NCI-H1436 treated with DMSO at 0.1 percent for 48 hours (cell line): ENCODE measurements around the gene ANTXR1.

Experiments used
- DNase-seq: peaks from one replicate; lab custom pipeline; 2025; lab: John Stamatoyannopoulos, UW

Gene ANTXR1

DNA sequence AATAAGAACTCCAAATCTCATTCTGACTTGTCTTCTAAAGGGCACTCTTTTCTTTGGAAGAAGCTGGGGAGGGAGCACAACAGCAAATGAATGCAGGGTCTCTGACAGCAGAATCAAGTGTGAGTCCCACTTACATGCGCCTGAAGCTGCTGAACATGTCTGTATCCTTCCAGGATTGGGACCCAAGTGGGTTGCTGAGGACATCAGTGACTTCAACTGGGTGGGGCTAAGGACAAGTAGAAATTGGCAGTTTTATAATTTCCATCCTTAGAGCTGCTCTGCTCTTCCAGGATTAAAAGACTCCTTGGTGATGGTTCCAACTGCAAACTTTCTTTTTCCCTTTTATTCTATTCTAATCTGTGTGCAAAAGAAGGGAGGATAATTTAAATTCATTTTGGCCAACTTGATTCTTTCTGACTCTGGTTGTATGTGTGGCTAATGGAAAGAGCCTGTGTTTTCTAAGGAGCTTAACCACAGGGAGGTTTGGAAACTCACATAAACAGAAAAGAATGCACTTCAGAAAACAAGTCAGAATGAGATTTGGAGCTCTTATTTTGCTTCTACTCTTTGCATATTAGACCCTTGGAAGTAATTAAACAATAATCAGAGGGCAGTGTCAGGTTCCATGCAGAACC is 20.6 kb downstream of the ANTXR1 start:
- no peak for DNase-seq

- no peak for DNase-seq
Measured at GRCh38 chr2:69034122-69034521, 21.1 kb downstream of the ANTXR1 start.

DNA sequence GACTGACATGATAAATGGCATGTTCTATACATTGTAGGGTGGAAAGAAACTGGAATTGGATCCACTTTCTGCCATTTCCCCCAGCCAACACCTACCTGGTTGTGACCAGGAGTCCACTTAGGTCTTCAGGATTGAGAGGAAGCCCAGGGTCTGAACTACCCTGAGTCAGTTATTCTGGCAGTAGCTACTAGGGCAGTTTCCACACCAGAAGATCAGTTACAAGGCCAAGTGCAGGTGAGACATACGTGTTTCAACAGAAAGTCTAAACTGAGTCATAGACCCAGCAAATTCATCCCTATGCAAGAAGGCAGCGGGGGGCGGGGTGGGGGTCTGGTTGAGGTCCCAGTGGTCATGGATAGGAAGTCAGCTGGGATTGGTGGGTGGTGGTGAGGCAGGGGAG is 21.9 kb downstream of the ANTXR1 start:
- no peak for DNase-seq

- no peak for DNase-seq
Measured at GRCh38 chr2:69036926-69037325, 23.9 kb downstream of the ANTXR1 start.

GRCh38 chr2:69041214-69041613 is 28.2 kb downstream of the ANTXR1 start:
- DNase-seq = no peak

DNA sequence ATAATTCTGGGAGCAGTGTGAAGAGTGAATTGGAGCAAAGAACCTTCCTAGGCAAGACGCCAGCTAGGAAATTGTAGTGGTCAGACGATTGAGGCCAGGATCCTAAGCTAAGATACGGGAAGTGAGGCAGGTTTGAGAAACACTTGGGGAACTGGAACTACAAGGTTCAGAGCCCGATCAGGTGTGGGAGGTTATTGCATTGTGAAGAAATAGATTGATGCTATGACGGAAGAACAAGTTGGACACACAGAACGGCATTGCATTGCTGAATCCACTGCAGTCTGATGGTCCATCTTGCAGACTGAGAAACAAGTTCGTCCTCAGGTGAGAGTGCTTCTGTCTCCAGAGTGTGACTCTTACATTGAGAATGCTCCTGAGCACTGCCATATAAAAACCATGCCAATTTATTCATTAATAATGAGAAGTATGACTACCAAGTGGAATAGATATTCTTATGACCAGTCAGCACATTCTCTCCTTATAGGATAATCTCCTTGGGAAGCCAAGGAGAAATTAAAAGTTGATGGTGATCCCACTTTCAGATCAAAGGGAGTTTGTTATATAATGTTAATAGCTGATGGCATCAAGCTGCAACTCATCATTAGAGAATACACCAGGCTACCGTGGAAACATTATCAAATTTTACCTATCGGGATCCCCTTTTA is 30.9 kb downstream of the ANTXR1 start:
- no peak for DNase-seq

DNA sequence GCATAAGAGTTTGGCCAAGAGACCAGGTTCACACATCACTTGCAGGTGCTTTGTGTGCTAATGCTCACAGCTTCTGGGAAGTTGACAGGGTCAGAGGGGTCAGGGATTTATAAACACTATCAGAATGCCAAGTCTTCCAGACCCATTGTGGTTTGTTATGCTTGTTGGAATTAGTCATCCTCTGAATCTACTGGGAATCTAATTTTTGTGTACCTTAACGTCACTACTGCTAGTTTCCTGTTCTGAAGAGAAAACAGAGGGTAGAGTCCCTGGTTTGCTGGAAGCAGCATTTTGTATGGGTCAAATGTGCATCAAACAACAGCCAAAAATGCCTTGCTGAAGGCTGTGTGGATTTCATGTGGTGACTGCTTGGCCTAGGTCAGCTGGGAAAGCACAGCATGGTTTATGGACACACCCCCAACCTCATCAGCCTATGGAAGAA is 33.3 kb downstream of the ANTXR1 start:
- DNase-seq = no peak

- no peak for DNase-seq
Measured at GRCh38 chr2:69047625-69048145, 34.7 kb downstream of the ANTXR1 start.

DNA sequence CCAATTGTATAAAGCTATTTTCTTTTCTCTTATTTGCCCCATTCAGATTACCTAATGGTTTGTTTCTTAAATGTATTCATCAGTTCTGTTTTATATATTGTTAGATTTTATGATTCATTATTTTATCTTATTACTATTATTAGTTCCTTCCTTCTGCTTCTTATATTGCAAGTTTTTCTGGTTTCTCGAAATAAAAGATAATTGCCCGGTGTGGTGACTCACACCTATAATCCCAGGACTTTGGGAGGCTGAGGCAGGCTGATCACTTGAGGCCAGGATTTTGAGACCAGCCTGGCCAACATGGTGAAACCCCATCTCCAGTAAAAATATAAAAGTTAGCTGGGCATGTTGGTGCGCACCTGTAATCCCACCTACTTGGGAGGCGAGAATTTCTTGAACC is 37.8 kb downstream of the ANTXR1 start:
- no peak for DNase-seq

- DNase-seq = no peak
Measured at GRCh38 chr2:69053416-69053965, 40.5 kb downstream of the ANTXR1 start.

GRCh38 chr2:69054431-69054830 is 41.5 kb downstream of the ANTXR1 start:
- no peak for DNase-seq

GRCh38 chr2:69055688-69056470 is 42.9 kb downstream of the ANTXR1 start:
- no peak for DNase-seq

DNA sequence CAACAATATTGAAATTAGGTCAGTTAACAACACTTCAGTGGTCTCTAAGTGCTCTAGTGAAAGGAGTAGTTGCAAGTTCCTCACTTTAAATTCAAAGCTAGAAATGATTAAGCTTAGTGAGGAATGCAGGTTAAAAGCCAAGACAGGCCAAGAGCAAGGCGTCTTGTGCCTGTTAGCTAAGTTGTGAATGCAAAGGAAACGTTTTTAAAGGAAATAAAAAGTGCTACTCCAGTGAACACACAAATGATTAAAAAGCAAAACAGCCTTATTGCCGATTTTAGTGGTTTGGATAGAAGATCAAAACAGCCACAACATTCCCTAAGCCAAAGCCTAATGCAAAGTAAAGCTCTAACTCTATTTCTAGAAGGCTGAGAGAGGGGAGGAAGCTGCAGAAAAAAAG is 44.7 kb downstream of the ANTXR1 start:
- no peak for DNase-seq

GRCh38 chr2:69059731-69060290 is 46.8 kb downstream of the ANTXR1 start:
- DNase-seq = no peak

DNA sequence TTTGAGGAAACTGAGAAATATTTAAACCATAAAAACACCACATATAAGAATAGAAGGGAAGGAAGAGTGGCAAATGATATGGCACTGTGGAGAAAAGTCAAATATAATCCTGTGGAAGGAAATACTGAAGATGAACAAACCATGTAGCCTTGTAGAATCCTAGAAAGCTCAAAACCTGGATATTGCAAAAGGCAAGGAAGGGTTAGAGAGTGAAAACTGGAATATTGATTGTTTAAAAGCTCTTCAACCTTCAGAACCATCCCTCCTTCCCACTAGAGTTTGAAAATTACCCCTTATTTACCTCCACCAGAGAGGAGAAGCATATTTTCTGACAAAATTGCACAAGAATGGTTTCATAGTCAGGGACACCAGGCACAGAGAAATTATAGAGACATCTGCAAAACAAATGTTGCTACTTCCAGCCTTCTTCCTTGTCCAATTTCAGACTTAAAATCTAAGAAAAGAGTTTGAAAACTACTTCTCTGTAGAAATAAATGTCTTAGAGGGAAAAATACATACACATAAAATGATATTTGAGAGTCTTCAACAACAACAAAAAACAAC is 48.0 kb downstream of the ANTXR1 start:
- DNase-seq = no peak

GRCh38 chr2:69061525-69061924 is 48.5 kb downstream of the ANTXR1 start:
- DNase-seq = no peak

DNA sequence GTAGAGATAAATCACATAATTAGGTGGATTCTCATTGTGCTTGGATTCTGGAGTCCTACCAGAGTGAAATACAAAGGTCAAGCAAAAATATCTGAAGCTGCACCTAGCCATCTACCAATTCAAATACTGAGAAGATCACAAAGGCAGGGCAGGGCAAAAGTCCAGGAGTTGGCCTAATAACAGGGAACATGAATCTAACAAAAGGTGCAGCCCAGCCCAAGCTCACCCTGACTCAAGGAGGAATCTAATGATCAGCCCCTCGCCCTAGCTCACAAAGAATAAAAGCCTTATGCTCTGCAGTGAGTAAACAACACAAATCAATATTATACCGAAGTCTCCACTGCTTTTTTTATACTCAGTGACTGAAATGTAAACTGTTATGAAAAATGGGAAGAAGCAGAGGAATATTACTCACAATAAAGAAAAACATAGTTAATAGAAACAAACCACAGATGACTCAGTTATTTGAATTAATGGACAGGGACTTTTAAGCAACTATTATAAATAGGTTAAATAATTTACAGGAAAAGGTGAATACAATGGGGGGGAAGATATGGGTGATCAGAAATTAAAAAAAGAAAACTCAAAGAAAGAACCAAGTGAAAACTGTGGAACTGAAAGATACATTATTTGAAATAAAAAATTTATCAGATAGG is 49.5 kb downstream of the ANTXR1 start:
- DNase-seq = no peak

GRCh38 chr2:69065735-69066336 is 52.9 kb downstream of the ANTXR1 start:
- no peak for DNase-seq

- DNase-seq = no peak
Measured at GRCh38 chr2:69067026-69067630, 54.1 kb downstream of the ANTXR1 start.

DNA sequence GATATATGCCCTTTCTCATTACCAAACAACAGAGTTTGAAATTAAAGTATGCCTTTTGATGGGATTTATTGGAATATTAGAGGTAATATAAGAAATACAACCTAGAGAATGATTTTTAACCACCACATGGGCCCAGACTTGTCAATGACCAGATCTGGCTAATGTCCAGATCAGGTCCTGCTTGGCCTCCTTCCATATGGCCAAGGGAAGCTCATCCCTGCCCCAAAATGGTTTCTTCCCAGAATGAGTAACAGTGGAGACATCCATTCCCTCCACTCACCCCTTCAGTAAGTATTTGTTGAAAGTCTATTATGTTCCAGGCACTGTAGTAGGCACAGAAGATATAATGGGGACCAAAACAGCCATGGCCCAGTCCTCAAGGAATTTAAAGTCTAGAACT is 54.9 kb downstream of the ANTXR1 start:
- DNase-seq = no peak

- DNase-seq = no peak
Measured at GRCh38 chr2:69070969-69071368, 58.0 kb downstream of the ANTXR1 start.
